ENCODE data around the gene HAVCR1. TPM values are rescaled to one million over a fixed set of nuclear protein-coding genes. Genes with fewer than 3 reads are reported as not detected.
"Not testable (repeated sequence)": the region's sequence is repeated elsewhere in the genome, so short reads cannot be mapped to it uniquely, and the experiment has no call there.

HAVCR1 gene
- total RNA-seq, 4 donors from 2014 or later = 1.1 TPM; not detected in 3

- 64 to 86% methylated on average over 2 to 4 of the region's 11 CpGs for WGBS, 2 donors (ENCODE audit: low coverage in 1 of 2)
- no peak overlapping the region for H3K27ac ChIP-seq
- no peaks in the 10 kb centered on the region for H3K27me3 ChIP-seq
- no peaks in the 10 kb centered on the region for H3K4me1 ChIP-seq
- TF ChIP-seq EP300 (IDR thresholded peaks at IDR 0.05) (no peak), POLR2AphosphoS5 (IDR thresholded peaks at IDR 0.05) (no peak), POLR2A (IDR thresholded peaks at IDR 0.05) (no peak)
- TF ChIP-seq, protein P1, sequence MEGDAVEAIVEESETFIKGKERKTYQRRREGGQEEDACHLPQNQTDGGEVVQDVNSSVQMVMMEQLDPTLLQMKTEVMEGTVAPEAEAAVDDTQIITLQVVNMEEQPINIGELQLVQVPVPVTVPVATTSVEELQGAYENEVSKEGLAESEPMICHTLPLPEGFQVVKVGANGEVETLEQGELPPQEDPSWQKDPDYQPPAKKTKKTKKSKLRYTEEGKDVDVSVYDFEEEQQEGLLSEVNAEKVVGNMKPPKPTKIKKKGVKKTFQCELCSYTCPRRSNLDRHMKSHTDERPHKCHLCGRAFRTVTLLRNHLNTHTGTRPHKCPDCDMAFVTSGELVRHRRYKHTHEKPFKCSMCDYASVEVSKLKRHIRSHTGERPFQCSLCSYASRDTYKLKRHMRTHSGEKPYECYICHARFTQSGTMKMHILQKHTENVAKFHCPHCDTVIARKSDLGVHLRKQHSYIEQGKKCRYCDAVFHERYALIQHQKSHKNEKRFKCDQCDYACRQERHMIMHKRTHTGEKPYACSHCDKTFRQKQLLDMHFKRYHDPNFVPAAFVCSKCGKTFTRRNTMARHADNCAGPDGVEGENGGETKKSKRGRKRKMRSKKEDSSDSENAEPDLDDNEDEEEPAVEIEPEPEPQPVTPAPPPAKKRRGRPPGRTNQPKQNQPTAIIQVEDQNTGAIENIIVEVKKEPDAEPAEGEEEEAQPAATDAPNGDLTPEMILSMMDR (IDR thresholded peaks at IDR 0.05) = no peak
- no peak overlapping the region for H3K4me3 ChIP-seq
- no peaks in the 10 kb centered on the region for H3K36me3 ChIP-seq
- ATAC-seq = no peak
- H3K9me3 ChIP-seq = no peaks in the 10 kb centered on the region
Measured at GRCh38 chr5:157057459-157058370, 1.2 kb downstream of the HAVCR1 start.

- ATAC-seq, H3K27me3 ChIP-seq, H3K27ac ChIP-seq, H3K4me3 ChIP-seq, H3K9me3 ChIP-seq, H3K4me1 ChIP-seq, H3K36me3 ChIP-seq: not testable (repeated sequence)
- WGBS, 2 donors (ENCODE audit: low coverage in 1 of 2) = 80 to 82% methylated on average over 5 of the region's 6 CpGs
Measured at GRCh38 chr5:157056848-157057247, 2.1 kb downstream of the HAVCR1 start.

- WGBS, 2 donors (ENCODE audit: low coverage in 1 of 2) = 57 to 71% methylated on average over 3 to 7 of the region's 7 CpGs
Measured at GRCh38 chr5:157051604-157052245, 7.2 kb downstream of the HAVCR1 start.

GRCh38 chr5:157050050-157050449 lies 8.9 kb downstream of the HAVCR1 start:
- H3K36me3 ChIP-seq = no peaks in the 10 kb centered on the region
- ATAC-seq = no peak
- no peak overlapping the region for H3K27ac ChIP-seq
- no peak overlapping the region for H3K4me3 ChIP-seq
- no peaks in the 10 kb centered on the region for H3K4me1 ChIP-seq
- H3K27me3 ChIP-seq = no peaks in the 10 kb centered on the region
- TF ChIP-seq, protein P1 (IDR thresholded peaks at IDR 0.05) = no peak
- TF ChIP-seq EP300 (IDR thresholded peaks at IDR 0.05) (no peak), POLR2AphosphoS5 (IDR thresholded peaks at IDR 0.05) (no peak), POLR2A (IDR thresholded peaks at IDR 0.05) (no peak)
- no peaks in the 10 kb centered on the region for H3K9me3 ChIP-seq
- WGBS, 2 donors (ENCODE audit: low coverage in 1 of 2) = 66 to 75% methylated on average over 4 to 5 of the region's 5 CpGs

More at GRCh38 chr5:157051604-157052245, 7.2 kb downstream of the HAVCR1 start:
- Histone ChIP-seq H3K36me3 (no peaks in the 10 kb centered on the region), H3K9me3 (no peaks in the 10 kb centered on the region), H3K4me3 (no peak overlapping the region), H3K4me1 (no peaks in the 10 kb centered on the region), H3K27me3 (no peaks in the 10 kb centered on the region), H3K27ac (no peak overlapping the region)
- TF ChIP-seq, protein P1 (IDR thresholded peaks at IDR 0.05) = no peak
- ATAC-seq = no peak

GRCh38 chr5:157049605-157050004 lies 9.3 kb downstream of the HAVCR1 start:
- Histone ChIP-seq H3K27me3 (no peaks in the 10 kb centered on the region), H3K4me3 (no peak overlapping the region), H3K36me3 (no peaks in the 10 kb centered on the region), H3K9me3 (no peaks in the 10 kb centered on the region), H3K4me1 (no peaks in the 10 kb centered on the region), H3K27ac (no peak overlapping the region)
- WGBS, 2 donors (ENCODE audit: low coverage in 1 of 2) = 13 to 33% methylated on average over 1 of the region's 1 CpG
- TF ChIP-seq, protein P1 (IDR thresholded peaks at IDR 0.05) = no peak
- ATAC-seq = no peak
